Skeletal muscle satellite cell (primary cell): ENCODE data around the gene APOL6.

ENCODE experiments used
- H3K27me3 ChIP-seq: 2 replicates; pipeline ENCODE4 v1.7.0; 2013; ENCODE audit warnings: low read length; ENCODE audit not compliant: control insufficient read depth, insufficient read depth
- H3K36me3 ChIP-seq: 2 replicates; pipeline ENCODE4 v1.7.0; 2013; ENCODE audit warnings: mild to moderate bottlenecking, control low read depth, low read length; ENCODE audit not compliant: insufficient read depth
- H3K4me1 ChIP-seq: 2 replicates; pipeline ENCODE4 v1.7.0; 2013; ENCODE audit warnings: low read length; ENCODE audit not compliant: control insufficient read depth, insufficient read depth
- H3K4me2 ChIP-seq: 2 replicates; pipeline ENCODE4 v1.7.0; 2013; ENCODE audit warnings: mild to moderate bottlenecking, low read length
- H3K4me3 ChIP-seq: 2 replicates; pipeline ENCODE4 v1.7.0; 2013; ENCODE audit warnings: low read length
- H3K9ac ChIP-seq: 2 replicates; pipeline ENCODE4 v1.7.0; 2013; ENCODE audit warnings: mild to moderate bottlenecking, low read depth, low read length, moderate library complexity
- H3K9me3 ChIP-seq: replicated peaks from 2 replicates; pipeline ENCODE4 v1.7.0; 2013; ENCODE audit warnings: mild to moderate bottlenecking, control low read depth, low read length

APOL6 gene

GRCh38 chr22:35630387-35630793, 17.9 kb upstream of the APOL6 start:
- Histone ChIP-seq H3K4me1 (peaks cover 25% of the 10 kb centered on the region), H3K4me2 (no peak overlapping the region), H3K9ac (no peak overlapping the region), H3K4me3 (no peak overlapping the region), H3K36me3 (no peaks in the 10 kb centered on the region), H3K27me3 (no peaks in the 10 kb centered on the region), H3K9me3 (no peaks in the 10 kb centered on the region)

- Histone ChIP-seq H3K4me1 (peaks cover 25% of the 10 kb centered on the region), H3K27me3 (no peaks in the 10 kb centered on the region), H3K4me2 (no peak overlapping the region), H3K9ac (no peak overlapping the region), H3K9me3 (no peaks in the 10 kb centered on the region), H3K4me3 (no peak overlapping the region), H3K36me3 (no peaks in the 10 kb centered on the region)
These were observed 17.4 kb upstream of the APOL6 start for GRCh38 chr22:35630891-35631290.

DNA sequence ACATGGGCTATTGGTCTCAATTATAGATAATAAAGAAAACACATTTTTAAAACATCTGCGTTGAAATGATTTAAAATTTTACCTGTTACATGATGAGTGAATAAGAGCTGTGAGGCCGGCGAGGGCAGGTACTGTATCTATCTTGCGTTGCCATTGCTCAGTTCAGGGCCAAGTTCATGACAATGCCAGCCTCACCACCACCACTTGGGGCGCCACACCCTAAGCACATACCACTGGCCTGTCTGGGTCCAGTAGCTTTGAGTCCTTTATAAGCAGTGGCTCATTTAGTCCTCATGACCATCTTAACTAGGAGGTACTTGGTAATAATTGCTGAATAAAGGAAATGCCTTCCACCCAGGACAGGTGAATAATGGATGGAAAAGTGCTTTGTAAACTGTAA, 16.6 kb upstream of the APOL6 start:
- Histone ChIP-seq H3K4me3 (no peak overlapping the region), H3K4me1 (peaks cover 25% of the 10 kb centered on the region), H3K9me3 (no peaks in the 10 kb centered on the region), H3K36me3 (no peaks in the 10 kb centered on the region), H3K27me3 (no peaks in the 10 kb centered on the region), H3K9ac (no peak overlapping the region), H3K4me2 (no peak overlapping the region)

DNA sequence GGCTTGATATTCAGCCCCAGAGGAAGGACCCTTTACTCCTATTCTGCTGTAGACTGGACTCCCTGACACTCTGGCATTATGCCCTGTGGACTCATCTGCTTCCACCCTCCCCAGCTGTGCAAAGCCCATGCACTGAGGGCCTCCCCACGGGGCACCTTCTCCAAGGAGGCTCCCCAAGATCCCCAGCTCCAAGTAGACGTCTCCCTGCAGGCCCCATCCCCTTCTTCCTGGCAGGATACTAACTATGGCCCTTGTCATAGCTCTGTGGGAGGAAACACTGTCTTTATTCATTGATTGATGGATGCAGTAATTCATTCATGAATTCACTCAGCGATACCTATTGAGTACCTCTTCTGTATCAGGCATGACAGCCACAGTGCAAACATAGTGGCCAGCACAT, 15.3 kb upstream of the APOL6 start:
- H3K9me3 ChIP-seq: no peaks in the 10 kb centered on the region
- H3K4me2 ChIP-seq: no peak overlapping the region
- no peak overlapping the region for H3K4me3 ChIP-seq
- no peaks in the 10 kb centered on the region for H3K36me3 ChIP-seq
- no peak overlapping the region for H3K9ac ChIP-seq
- peaks cover 21% of the 10 kb centered on the region for H3K4me1 ChIP-seq
- no peaks in the 10 kb centered on the region for H3K27me3 ChIP-seq

GRCh38 chr22:35633520-35633919, 14.7 kb upstream of the APOL6 start:
- no peak overlapping the region for H3K4me2 ChIP-seq
- no peaks in the 10 kb centered on the region for H3K36me3 ChIP-seq
- H3K4me1 ChIP-seq: peaks cover 24% of the 10 kb centered on the region
- H3K9me3 ChIP-seq: no peaks in the 10 kb centered on the region
- H3K27me3 ChIP-seq: no peaks in the 10 kb centered on the region
- H3K9ac ChIP-seq: no peak overlapping the region
- no peak overlapping the region for H3K4me3 ChIP-seq

GRCh38 chr22:35634015-35634414, 14.2 kb upstream of the APOL6 start:
- Histone ChIP-seq H3K4me3 (no peak overlapping the region), H3K9ac (no peak overlapping the region), H3K4me2 (no peak overlapping the region), H3K4me1 (peaks cover 23% of the 10 kb centered on the region), H3K27me3 (no peaks in the 10 kb centered on the region), H3K9me3 (no peaks in the 10 kb centered on the region), H3K36me3 (no peaks in the 10 kb centered on the region)

DNA sequence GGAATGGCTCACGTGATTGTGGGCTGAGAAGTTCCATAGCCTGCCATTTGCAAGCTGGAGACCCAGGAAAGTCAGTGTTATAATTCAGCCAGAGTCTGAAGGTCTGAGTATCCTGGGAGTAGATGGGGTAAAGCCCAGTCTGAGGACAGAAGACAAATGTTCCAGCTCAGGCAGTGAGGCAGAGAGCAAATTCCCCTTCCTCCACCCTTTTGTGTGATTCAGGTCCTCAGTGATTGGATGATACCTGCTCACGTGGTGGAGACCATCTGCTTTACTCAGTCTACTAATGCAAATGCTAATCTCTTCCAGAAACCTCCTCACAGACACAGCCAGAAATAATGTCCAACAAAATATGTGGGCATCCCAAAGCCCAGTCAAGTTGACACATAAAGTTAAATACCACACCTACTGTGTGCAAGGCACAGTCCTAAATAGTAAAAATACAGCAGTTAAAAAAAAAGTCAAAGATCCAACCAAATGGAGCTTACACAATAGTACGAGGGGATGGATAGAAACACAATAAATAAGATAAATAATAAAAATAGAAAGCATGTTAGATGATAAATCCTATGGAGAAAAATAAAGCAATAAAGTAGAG, 13.2 kb upstream of the APOL6 start:
- Histone ChIP-seq H3K27me3 (no peaks in the 10 kb centered on the region), H3K36me3 (no peaks in the 10 kb centered on the region), H3K4me3 (no peak overlapping the region), H3K9me3 (no peaks in the 10 kb centered on the region), H3K9ac (no peak overlapping the region), H3K4me2 (no peak overlapping the region), H3K4me1 (peaks cover 16% of the 10 kb centered on the region)

DNA sequence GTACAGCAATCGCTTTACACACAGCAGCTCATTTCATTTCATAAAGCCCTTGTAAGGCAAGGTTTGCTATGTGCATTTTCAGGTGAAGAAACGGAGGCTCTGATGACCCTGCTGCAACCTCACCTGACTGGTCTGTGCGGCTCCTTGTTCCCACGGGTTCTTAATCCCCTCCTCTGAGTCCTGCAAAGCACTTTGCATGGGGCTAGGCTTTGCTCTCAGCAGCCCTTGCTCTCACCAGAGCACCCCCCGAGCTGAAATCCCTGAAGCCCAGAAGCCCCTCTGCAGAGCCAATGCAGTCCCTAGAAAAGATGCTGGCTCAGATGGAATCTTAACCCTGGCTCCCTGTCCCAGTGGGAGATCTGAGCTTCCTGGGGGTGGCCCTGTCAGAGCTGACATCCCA, 11.0 kb upstream of the APOL6 start:
- H3K36me3 ChIP-seq: no peaks in the 10 kb centered on the region
- no peaks in the 10 kb centered on the region for H3K27me3 ChIP-seq
- H3K4me1 ChIP-seq: peaks cover 12% of the 10 kb centered on the region
- no peaks in the 10 kb centered on the region for H3K9me3 ChIP-seq
- H3K9ac ChIP-seq: no peak overlapping the region
- H3K4me3 ChIP-seq: no peak overlapping the region
- no peak overlapping the region for H3K4me2 ChIP-seq

- no peak overlapping the region for H3K4me2 ChIP-seq
- peaks cover 12% of the 10 kb centered on the region for H3K4me1 ChIP-seq
- peak overlapping the region; percentile 59 for H3K9ac ChIP-seq
- no peaks in the 10 kb centered on the region for H3K9me3 ChIP-seq
- H3K27me3 ChIP-seq: no peaks in the 10 kb centered on the region
- no peak overlapping the region for H3K4me3 ChIP-seq
- no peaks in the 10 kb centered on the region for H3K36me3 ChIP-seq
These were observed 10.2 kb upstream of the APOL6 start for GRCh38 chr22:35638001-35638400.

GRCh38 chr22:35638410-35638809, 9.8 kb upstream of the APOL6 start:
- Histone ChIP-seq H3K27me3 (no peaks in the 10 kb centered on the region), H3K4me3 (no peak overlapping the region), H3K4me2 (no peak overlapping the region), H3K36me3 (no peaks in the 10 kb centered on the region), H3K9me3 (no peaks in the 10 kb centered on the region), H3K9ac (peak overlapping the region; percentile 59), H3K4me1 (peaks cover 12% of the 10 kb centered on the region)

DNA sequence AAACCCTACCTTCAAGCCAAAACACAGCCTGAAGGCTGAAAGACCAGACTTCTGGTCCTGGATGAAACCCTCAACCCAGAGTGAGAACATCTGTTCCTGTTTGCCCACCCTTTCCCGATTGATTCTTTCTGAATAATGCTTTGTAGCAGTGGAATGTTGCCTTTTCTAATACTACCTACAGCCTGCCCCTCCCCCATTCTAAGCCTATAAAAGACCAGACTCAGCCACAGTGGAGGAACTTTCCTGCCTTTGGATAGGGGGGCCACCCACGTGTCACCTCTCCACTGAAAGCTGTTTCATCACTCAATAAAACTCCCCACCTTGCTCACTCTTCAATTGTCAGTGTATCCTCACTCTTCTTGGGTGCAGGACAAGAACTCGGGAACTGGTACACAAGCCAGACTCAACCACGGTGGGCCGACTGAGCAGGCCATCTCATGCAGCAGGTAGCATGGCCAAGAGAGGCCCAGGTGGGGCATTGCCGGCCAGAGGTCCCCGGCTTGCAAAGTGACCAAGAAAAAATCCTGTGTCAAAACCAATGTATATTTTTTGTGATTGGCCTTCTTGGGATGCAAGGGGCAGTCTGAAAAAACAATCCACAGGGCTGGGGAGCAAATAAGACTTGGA, 6.6 kb upstream of the APOL6 start:
- Histone ChIP-seq H3K9ac (no peak overlapping the region), H3K4me3 (no peak overlapping the region), H3K36me3 (no peaks in the 10 kb centered on the region), H3K4me2 (no peak overlapping the region), H3K4me1 (peaks cover 16% of the 10 kb centered on the region), H3K9me3 (no peaks in the 10 kb centered on the region), H3K27me3 (no peaks in the 10 kb centered on the region)

DNA sequence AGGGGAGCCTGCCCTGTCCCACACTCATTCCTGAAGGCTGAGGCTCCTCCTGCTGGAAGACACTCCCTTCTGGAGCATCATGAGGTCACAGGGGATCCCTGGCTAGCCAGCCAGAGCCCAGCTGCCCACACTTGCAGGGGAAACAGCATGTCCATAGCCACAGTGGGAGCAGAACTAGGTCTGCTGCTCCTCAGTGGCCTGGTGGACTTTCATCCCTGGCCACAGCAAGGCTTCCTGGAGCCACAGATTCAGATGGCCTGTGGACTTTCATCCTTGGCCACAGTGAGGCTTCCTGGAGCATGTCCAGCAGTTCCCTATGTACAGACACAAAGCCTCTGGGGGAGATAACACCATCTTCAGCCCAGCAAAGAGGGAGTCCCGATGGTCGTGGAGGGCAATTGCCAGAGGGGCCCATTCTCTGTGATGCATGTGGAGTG, 5.9 kb upstream of the APOL6 start:
- Histone ChIP-seq H3K27me3 (no peaks in the 10 kb centered on the region), H3K9me3 (no peaks in the 10 kb centered on the region), H3K4me1 (peaks cover 23% of the 10 kb centered on the region), H3K4me3 (no peak overlapping the region), H3K36me3 (no peaks in the 10 kb centered on the region), H3K9ac (no peak overlapping the region), H3K4me2 (no peak overlapping the region)
